ENCODE measurements around the gene SOX13.

SOX13 gene

DNA sequence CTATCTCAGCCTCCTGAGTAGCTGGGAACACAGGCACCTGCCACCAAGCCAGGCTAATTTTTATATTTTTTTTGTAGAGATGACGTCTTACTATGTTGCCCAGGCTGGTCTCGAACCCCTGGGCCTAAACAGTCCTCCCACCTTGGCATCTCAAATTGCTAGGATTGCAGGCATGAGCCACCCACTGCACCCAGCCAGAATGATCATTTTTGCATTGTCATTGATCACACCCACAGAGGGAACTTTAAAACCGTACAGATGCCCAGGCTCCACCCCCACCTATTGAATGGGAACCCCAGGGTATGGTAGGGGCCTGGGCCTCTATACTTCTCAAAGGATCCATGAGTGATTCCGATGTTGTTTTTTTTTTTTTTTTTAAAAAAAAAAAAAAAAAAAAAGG is 42.2 kb downstream of the SOX13 start:
- Mint-ChIP-seq H3K4me3 (no peak overlapping the region), H3K36me3 (ENCODE audit: low read depth) (peaks cover 36% of the 10 kb centered on the region), H3K9me3 (no peaks in the 10 kb centered on the region), H3K27me3 (ENCODE audit: low read depth, poor library complexity) (no peaks in the 10 kb centered on the region), H3K4me1 (peaks cover 18% of the 10 kb centered on the region), H3K27ac (peak overlapping the region; percentile 42)
- DNase-seq: no peak
- TF ChIP-seq, protein P1, sequence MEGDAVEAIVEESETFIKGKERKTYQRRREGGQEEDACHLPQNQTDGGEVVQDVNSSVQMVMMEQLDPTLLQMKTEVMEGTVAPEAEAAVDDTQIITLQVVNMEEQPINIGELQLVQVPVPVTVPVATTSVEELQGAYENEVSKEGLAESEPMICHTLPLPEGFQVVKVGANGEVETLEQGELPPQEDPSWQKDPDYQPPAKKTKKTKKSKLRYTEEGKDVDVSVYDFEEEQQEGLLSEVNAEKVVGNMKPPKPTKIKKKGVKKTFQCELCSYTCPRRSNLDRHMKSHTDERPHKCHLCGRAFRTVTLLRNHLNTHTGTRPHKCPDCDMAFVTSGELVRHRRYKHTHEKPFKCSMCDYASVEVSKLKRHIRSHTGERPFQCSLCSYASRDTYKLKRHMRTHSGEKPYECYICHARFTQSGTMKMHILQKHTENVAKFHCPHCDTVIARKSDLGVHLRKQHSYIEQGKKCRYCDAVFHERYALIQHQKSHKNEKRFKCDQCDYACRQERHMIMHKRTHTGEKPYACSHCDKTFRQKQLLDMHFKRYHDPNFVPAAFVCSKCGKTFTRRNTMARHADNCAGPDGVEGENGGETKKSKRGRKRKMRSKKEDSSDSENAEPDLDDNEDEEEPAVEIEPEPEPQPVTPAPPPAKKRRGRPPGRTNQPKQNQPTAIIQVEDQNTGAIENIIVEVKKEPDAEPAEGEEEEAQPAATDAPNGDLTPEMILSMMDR (IDR thresholded peaks at IDR 0.05): no peak

DNA sequence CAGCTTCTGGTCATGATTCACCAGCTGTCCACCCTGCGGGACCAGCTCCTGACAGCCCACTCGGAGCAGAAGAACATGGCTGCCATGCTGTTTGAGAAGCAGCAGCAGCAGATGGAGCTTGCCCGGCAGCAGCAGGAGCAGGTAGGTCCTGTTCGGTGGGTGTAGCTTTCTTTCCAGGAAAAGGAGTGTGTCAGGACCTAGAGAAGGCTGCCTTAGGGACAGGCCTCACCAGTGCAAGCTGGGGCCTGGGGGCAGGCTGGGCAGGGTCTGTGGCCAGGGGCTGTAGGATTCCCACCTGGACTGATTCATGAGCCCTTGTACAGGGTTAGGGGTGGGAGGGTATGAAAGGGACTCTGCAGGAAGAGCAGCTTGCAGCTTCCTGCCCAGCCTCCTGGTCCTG is 43.6 kb downstream of the SOX13 start:
- Mint-ChIP-seq H3K4me3 (no peak overlapping the region), H3K27me3 (ENCODE audit: low read depth, poor library complexity) (no peaks in the 10 kb centered on the region), H3K27ac (no peak overlapping the region)

DNA sequence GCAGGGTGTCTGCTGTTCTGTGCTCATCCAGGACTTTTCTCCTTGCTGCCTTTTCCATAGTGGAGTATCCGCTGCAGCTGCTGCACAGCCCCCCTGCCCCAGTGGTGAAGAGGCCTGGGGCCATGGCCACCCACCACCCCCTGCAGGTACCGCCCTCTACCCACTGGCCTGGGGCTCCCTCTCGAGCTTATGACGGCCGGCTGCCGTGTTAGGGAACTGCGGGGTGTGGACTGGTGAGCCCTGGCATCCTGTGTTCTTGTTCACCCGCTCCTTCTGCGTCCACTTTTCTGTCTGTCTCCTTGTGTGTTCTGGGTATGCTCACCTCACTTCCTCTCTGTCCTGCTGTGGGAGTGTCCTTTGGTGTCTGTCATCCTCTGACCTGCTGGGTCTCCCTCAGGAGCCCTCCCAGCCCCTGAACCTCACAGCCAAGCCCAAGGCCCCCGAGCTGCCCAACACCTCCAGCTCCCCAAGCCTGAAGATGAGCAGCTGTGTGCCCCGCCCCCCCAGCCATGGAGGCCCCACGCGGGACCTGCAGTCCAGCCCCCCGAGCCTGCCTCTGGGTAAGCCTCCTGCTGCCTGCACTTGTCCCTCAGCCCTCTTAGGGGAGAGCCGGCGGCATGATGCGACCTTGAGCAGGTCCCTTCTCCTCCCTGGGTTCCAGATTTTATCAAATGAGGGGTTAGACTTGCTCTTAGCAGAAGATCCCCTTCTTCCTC is 49.1 kb downstream of the SOX13 start:
- no peak for DNase-seq
- Mint-ChIP-seq H3K9me3 (no peaks in the 10 kb centered on the region), H3K27me3 (ENCODE audit: low read depth, poor library complexity) (no peaks in the 10 kb centered on the region), H3K36me3 (ENCODE audit: low read depth) (peaks cover 59% of the 10 kb centered on the region), H3K4me1 (peaks cover 28% of the 10 kb centered on the region), H3K4me3 (no peak overlapping the region), H3K27ac (no peak overlapping the region)
- TF ChIP-seq, protein P1 (IDR thresholded peaks at IDR 0.05): no peak

More for the DNA sequence above, 43.6 kb downstream of the SOX13 start:
- peaks cover 12% of the 10 kb centered on the region for H3K4me1 Mint-ChIP-seq
- TF ChIP-seq, protein P1 (IDR thresholded peaks at IDR 0.05): no peak
- no peak for DNase-seq
- H3K9me3 Mint-ChIP-seq: no peaks in the 10 kb centered on the region
- H3K36me3 Mint-ChIP-seq (ENCODE audit: low read depth): peaks cover 40% of the 10 kb centered on the region

DNA sequence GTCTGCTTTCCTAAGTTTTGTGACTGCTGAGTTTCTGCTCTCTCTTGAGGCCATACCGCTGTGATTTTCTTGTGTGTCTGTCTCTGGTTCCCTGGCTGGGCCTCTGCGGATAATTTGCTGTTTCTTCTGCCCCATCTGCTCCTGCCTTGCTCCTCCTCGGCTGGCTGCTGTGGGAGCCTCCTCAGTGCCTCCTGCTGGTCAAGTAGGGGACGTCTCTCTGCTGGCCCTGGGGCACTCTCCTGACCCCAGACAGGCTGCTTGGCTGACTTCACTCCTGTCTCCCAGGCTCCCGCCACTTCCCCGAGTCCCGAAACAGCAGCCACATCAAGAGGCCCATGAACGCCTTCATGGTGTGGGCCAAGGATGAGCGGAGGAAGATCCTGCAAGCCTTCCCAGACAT is 50.5 kb downstream of the SOX13 start:
- H3K4me3 Mint-ChIP-seq: no peak overlapping the region
- peak overlapping the region; percentile 96 for H3K27ac Mint-ChIP-seq
- TF ChIP-seq, protein P1 (IDR thresholded peaks at IDR 0.05): peak; percentile 29
- H3K9me3 Mint-ChIP-seq: no peaks in the 10 kb centered on the region
- H3K36me3 Mint-ChIP-seq (ENCODE audit: low read depth): peaks cover 57% of the 10 kb centered on the region
- H3K4me1 Mint-ChIP-seq: peaks cover 42% of the 10 kb centered on the region
- no peaks in the 10 kb centered on the region for H3K27me3 Mint-ChIP-seq (ENCODE audit: low read depth, poor library complexity)
- DNase-seq: no peak

DNA sequence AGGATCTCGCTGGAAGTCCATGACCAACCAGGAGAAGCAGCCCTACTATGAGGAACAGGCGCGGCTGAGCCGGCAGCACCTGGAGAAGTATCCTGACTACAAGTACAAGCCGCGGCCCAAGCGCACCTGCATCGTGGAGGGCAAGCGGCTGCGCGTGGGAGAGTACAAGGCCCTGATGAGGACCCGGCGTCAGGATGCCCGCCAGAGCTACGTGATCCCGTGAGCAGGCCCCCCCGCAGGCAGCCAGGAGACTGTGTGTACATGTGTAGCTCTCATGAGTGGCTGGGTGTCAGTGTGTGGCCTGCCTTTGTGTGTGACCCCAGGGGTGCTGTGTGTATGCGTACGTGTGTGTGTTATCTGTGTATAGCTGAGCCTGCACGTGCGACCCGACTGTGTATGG is 51.7 kb downstream of the SOX13 start:
- peaks cover 54% of the 10 kb centered on the region for H3K4me1 Mint-ChIP-seq

More for the DNA sequence above, 51.7 kb downstream of the SOX13 start:
- H3K27me3 Mint-ChIP-seq (ENCODE audit: low read depth, poor library complexity): no peaks in the 10 kb centered on the region
- DNase-seq: no peak
- peak overlapping the region; percentile 97 for H3K27ac Mint-ChIP-seq
- no peaks in the 10 kb centered on the region for H3K9me3 Mint-ChIP-seq
- H3K4me3 Mint-ChIP-seq: no peak overlapping the region
- TF ChIP-seq, protein P1 (IDR thresholded peaks at IDR 0.05): no peak
- H3K36me3 Mint-ChIP-seq (ENCODE audit: low read depth): peaks cover 45% of the 10 kb centered on the region
